HL-60 (cell line): ENCODE measurements around the gene FAM171A1.

ENCODE experiments used
- DNase-seq, 2 experiments: peaks; one replicate each; pipeline ENCODE4 v3.0.0-alpha.2; 2010 to 2020; ENCODE audit warnings: low read depth in 1 of 2, low spot score in 1 of 2
- H3K27ac ChIP-seq: fragments of 250-450 bp; sonication (Bioruptor Pico); replicated peaks from 2 replicates; pipeline ENCODE4 v1.5.1; 2020; ENCODE audit warnings: mild to moderate bottlenecking, moderate library complexity
- H3K27me3 ChIP-seq: fragments of 250-450 bp; sonication (Bioruptor Pico); 2 replicates; pipeline ENCODE4 v1.5.1; 2021; ENCODE audit warnings: mild to moderate bottlenecking, moderate library complexity; ENCODE audit not compliant: insufficient read depth, poor library complexity, severe bottlenecking
- H3K4me3 ChIP-seq: replicated peaks from 2 replicates; pipeline ENCODE4 v1.5.1; 2011; ENCODE audit warnings: mild to moderate bottlenecking, control low read depth, low read length; ENCODE audit not compliant: insufficient read depth
- GABPA ChIP-seq: IDR thresholded peaks from 2 replicates; pipeline ENCODE4 v1.6.1; 2012; ENCODE audit warnings: low read depth
- POLR2AphosphoS5 ChIP-seq: IDR thresholded peaks from 2 replicates; pipeline ENCODE4 v1.6.1; 2012; ENCODE audit warnings: low read depth
- SPI1 ChIP-seq: IDR thresholded peaks from 2 replicates; pipeline ENCODE4 v1.6.1; 2012; ENCODE audit warnings: low read depth, mild to moderate bottlenecking, borderline replicate concordance
- TF ChIP-seq, protein P1 (sequence below): IDR thresholded peaks from 2 replicates; pipeline ENCODE4 v1.6.1; 2012; ENCODE audit warnings: low read depth; ENCODE audit not compliant: insufficient replicate concordance
- TF ChIP-seq, protein P2 (sequence below): IDR thresholded peaks from one replicate; pipeline ENCODE4 v1.5.1; 2011; ENCODE audit warnings: low read length, control low read depth, inconsistent platforms; ENCODE audit not compliant: insufficient read depth

The FAM171A1 gene

DNA sequence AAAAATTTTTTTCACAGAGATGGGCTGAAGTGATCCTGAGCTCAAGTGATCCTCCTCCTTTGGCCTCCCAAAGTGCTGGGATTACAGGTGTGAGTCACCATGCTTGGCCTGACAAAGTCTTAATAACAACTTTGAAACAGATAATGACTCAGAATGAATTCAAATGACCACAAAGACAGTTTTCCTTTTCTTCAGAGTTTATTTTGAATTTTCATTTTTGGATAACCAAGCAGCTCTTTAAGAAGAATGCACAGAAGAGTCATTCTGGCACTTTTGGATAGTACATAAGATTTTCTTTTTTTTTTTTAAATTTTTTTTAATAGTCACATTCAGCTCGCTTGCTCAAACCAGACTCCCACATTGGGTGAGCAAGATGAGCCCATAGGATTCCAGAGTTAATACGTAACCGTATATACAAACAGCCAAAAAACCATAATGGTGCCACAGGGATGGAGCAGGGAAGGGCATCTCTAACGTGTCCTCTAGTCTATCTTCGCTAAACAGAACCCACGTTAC lies 159.6 kb downstream of the FAM171A1 start:
- H3K4me3 ChIP-seq = no peak overlapping the region
- H3K27ac ChIP-seq = no peak overlapping the region
- no peak for DNase-seq
- TF ChIP-seq, protein P1, sequence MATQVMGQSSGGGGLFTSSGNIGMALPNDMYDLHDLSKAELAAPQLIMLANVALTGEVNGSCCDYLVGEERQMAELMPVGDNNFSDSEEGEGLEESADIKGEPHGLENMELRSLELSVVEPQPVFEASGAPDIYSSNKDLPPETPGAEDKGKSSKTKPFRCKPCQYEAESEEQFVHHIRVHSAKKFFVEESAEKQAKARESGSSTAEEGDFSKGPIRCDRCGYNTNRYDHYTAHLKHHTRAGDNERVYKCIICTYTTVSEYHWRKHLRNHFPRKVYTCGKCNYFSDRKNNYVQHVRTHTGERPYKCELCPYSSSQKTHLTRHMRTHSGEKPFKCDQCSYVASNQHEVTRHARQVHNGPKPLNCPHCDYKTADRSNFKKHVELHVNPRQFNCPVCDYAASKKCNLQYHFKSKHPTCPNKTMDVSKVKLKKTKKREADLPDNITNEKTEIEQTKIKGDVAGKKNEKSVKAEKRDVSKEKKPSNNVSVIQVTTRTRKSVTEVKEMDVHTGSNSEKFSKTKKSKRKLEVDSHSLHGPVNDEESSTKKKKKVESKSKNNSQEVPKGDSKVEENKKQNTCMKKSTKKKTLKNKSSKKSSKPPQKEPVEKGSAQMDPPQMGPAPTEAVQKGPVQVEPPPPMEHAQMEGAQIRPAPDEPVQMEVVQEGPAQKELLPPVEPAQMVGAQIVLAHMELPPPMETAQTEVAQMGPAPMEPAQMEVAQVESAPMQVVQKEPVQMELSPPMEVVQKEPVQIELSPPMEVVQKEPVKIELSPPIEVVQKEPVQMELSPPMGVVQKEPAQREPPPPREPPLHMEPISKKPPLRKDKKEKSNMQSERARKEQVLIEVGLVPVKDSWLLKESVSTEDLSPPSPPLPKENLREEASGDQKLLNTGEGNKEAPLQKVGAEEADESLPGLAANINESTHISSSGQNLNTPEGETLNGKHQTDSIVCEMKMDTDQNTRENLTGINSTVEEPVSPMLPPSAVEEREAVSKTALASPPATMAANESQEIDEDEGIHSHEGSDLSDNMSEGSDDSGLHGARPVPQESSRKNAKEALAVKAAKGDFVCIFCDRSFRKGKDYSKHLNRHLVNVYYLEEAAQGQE = no peak
- TF ChIP-seq, protein P2, sequence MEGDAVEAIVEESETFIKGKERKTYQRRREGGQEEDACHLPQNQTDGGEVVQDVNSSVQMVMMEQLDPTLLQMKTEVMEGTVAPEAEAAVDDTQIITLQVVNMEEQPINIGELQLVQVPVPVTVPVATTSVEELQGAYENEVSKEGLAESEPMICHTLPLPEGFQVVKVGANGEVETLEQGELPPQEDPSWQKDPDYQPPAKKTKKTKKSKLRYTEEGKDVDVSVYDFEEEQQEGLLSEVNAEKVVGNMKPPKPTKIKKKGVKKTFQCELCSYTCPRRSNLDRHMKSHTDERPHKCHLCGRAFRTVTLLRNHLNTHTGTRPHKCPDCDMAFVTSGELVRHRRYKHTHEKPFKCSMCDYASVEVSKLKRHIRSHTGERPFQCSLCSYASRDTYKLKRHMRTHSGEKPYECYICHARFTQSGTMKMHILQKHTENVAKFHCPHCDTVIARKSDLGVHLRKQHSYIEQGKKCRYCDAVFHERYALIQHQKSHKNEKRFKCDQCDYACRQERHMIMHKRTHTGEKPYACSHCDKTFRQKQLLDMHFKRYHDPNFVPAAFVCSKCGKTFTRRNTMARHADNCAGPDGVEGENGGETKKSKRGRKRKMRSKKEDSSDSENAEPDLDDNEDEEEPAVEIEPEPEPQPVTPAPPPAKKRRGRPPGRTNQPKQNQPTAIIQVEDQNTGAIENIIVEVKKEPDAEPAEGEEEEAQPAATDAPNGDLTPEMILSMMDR = no peak
- TF ChIP-seq SPI1 (no peak), GABPA (no peak), POLR2AphosphoS5 (no peak)
- H3K27me3 ChIP-seq = no peaks in the 10 kb centered on the region

DNA sequence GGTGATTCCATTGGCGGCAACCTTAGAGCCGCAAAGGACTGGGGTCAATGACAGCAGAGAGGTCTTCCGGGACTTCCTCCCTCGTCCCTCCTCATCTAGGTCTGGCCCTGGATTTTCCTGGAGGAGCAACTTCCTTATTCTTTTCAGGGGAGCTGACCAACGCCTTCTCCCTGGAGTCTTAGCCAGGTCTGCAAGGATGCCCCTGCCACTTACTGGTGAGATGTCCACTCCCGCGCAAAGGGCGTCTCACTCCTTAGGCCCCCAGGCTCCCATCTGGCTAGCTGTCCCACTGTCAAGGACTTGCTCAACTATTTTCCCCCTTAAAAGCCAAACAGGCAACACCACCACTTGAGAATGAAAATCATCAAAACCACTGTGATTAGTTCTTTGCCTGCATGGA lies 160.6 kb downstream of the FAM171A1 start:
- no peak for DNase-seq
- Histone ChIP-seq H3K27me3 (no peaks in the 10 kb centered on the region), H3K4me3 (no peak overlapping the region), H3K27ac (no peak overlapping the region)
- TF ChIP-seq, protein P1 = no peak
- TF ChIP-seq, protein P2 = no peak
- TF ChIP-seq GABPA = no peak
- TF ChIP-seq SPI1 = no peak
- no peak for TF ChIP-seq POLR2AphosphoS5

DNA sequence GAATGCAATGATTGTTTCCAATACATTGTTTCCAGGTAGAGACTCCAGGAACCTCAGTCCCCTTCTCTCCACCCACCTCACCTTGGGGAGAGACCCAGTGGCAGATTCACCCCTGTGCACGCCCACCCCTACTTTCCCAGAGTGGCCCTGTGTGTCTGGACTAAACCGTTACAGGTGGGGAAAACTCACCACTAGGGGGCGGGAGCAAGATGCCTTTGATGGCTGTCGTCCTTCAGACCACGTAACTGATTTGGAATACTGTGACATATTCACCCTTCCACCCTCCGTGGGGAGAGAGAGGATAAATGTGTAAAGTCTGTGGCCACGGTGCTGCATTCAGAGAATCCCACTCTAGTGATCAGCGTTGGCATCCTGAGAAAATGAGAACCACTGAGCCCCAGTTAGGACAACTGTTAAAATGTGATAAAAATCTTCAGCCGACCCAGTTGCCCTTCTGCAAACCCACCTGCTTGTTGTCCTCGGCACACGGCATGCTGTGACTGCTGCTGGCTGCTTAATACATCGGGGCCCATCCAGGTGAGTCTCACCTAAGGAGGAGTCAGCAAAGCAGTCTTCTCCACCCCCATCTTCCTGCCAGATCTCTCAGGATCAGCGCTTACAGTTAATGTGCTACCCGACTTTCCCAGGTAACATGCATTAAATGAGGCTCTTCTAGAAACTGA lies 161.1 kb downstream of the FAM171A1 start:
- H3K4me3 ChIP-seq = no peak overlapping the region
- peak; percentile 14 to 45 for DNase-seq
- H3K27me3 ChIP-seq = no peaks in the 10 kb centered on the region
- TF ChIP-seq GABPA = no peak
- TF ChIP-seq SPI1 = no peak
- TF ChIP-seq, protein P1 = no peak
- TF ChIP-seq, protein P2 = peak; percentile 17
- no peak for TF ChIP-seq POLR2AphosphoS5
- no peak overlapping the region for H3K27ac ChIP-seq
